K562 treated with DMSO at 1 percent for 12 hours (cell line): ENCODE data around the gene TIMM23. TPM values are rescaled to one million over a fixed set of nuclear protein-coding genes. Genes with fewer than 3 reads are reported as not detected.

Source experiments
- total RNA-seq: library from RNA; unstranded; fragments of 300-600 nt; gene quantifications from 2 replicates; pipeline ENCODE4 v1.2.3, GENCODE V29; 2022; ENCODE audit not compliant: insufficient read depth

The TIMM23 gene
- 88.2 and 111 TPM in 2 replicates for total RNA-seq

GRCh38 chr10:45972106-45972812 is at the start of gene TIMM23:
Gene TIMM23 (plus strand): TSS chr10:45972489. CDS start chr10:45972625, 136 bp downstream.

DNA sequence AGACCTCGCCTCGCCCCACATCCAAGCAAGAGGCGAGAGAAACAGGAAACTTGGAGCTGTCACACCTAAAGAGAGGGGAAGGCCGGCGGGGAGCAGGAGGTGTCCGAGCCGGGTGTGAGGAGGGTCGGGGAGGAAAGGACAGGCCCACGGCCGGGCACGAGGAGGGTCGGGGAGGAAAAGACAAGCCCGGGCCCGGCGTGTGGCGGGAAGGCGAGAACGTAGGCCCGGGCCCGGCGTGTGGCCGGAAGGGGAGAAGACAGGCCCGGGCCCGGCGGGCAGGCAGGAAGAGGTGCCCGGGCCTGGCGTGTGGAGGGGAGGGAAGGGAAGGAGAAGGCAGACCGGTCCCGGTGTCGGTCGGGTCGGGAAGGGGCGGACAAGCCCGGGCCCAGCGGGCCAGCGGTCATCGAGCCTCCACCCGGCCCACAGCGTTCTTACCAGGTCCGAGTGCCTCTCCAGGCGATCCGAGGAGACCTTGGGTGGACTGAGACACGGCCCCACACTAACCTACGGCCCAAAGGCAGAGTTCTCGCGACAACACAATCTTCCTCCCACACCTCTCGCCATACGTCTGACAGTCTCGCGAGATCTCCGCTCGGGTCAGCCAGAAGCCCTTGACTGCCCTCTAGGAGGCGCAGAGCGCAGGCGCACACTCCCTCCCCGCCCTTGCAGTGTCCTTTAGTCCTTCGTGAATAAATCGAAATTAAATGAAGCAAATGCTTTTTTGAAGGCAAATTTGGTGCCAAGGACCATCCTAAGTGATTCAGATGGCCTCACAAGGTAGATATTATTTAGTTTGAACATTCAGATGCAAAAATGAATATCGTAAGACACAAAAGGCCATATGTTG is 58.0 kb downstream of the TIMM23 start, which contains the start of gene NCOA4:
TSS of gene NCOA4 (minus strand) at position 533 of the 847 bp plus-strand sequence. CDS start 13,943 bp downstream, outside the sequence.

DNA sequence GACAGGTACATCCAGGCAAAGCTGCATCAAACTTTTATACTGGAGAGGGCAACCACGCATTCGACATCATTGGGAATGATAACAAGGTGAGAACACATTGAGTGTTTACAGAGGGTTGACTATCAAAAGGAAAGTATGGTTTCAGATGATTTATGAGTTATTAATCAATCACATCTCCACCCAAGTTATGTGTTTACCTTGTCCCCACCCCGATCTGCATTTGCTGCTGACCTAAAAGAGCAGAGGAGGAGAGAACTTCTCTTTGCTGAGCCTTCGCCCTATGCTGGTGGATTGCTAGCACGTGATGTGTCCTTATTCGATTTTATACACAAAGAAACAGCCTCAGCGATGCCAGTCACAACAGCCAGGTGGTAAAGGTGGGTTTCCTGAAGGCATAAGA is 74.0 kb downstream of the TIMM23 start, which contains the start of gene MSMB:
TSS of gene MSMB (minus strand) at position 9 of the 400 bp plus-strand sequence. CDS start 32 bp downstream, outside the sequence.

Other genes with a start within 250 kb of the TIMM23 start
- 11.7 and 32.4 TPM in 2 replicates for gene WASHC2C, start 245.2 kb upstream of the TIMM23 start, total RNA-seq
- gene AGAP4, start 125.0 kb upstream of the TIMM23 start, total RNA-seq: 5.7 and 14.7 TPM in 2 replicates
- gene NCOA4, start 58.1 kb downstream of the TIMM23 start, total RNA-seq: 87.9 and 198 TPM in 2 replicates
- not detected in 2 replicates for gene MSMB, start 73.8 kb downstream of the TIMM23 start, total RNA-seq